Thoracic aorta (tissue), 2 donors: ENCODE results near the gene TRERF1. TPM values are rescaled to one million over a fixed set of nuclear protein-coding genes. Genes with fewer than 3 reads are reported as not detected.

ENCODE experiments used
- ATAC-seq: fragments of 150-250 bp; one replicate; pipeline ENCODE4 v1.8.0; 2017; ENCODE audit warnings: low read depth; ENCODE audit not compliant: insufficient number of reproducible peaks, low FRiP score
- DNase-seq: peaks from one replicate; pipeline ENCODE4 v3.0.0-alpha.2; 2020; ENCODE audit warnings: low spot score
- H3K27ac ChIP-seq, 2 donors: fragments of 200-600 bp; sonication (generic); 1 replicate in 1 of 2; 2 replicates in 1 of 2; pipeline ENCODE4 v1.5.1; 2016; ENCODE audit warnings: mild to moderate bottlenecking in 2 of 2, moderate library complexity in 2 of 2
- H3K27me3 ChIP-seq: fragments of 200-600 bp; sonication (generic); replicated peaks from 2 replicates; pipeline ENCODE4 v1.6.0; 2016; ENCODE audit warnings: mild to moderate bottlenecking; ENCODE audit not compliant: insufficient read depth
- H3K36me3 ChIP-seq: fragments of 200-600 bp; sonication (generic); one replicate; pipeline ENCODE4 v1.5.1; 2016
- H3K4me1 ChIP-seq, 2 donors: fragments of 200-600 bp; sonication (generic); 1 replicate in 1 of 2; 2 replicates in 1 of 2; pipeline versions ENCODE4 v1.5.1 to v1.6.0; 2016; ENCODE audit warnings: low read depth in 2 of 2, mild to moderate bottlenecking in 1 of 2; ENCODE audit not compliant: control insufficient read depth in 1 of 2
- H3K4me3 ChIP-seq: fragments of 200-600 bp; sonication (generic); 2 replicates; pipeline ENCODE4 v1.5.1; 2016; ENCODE audit warnings: mild to moderate bottlenecking
- H3K9me3 ChIP-seq: fragments of 200-600 bp; sonication (generic); 2 replicates; pipeline ENCODE4 v1.5.1; 2016
- CTCF ChIP-seq: fragments of 200-600 bp; sonication (generic); IDR thresholded peaks from one replicate; pipeline ENCODE4 v1.5.1; 2019; ENCODE audit warnings: antibody characterized with exemption
- total RNA-seq, 2 donors: library from RNA; depleted of rRNA; stranded (reverse); fragments of >200 nt; gene quantifications; one replicate each; pipeline versions ENCODE4 v1.1.0 to v1.2.3, GENCODE V29; 2016

Gene TRERF1
- total RNA-seq, 2 donors from 2014 or later, result 4.6 to 5.0 TPM

GRCh38 chr6:42254505-42254904 is 197.2 kb downstream of the TRERF1 start:
- ATAC-seq, result no peak
- H3K36me3 ChIP-seq, result no peaks in the 10 kb centered on the region
- TF ChIP-seq CTCF, result no peak
- no peak overlapping the region for H3K27ac ChIP-seq
- H3K27me3 ChIP-seq, result no peaks in the 10 kb centered on the region
- H3K4me3 ChIP-seq, result no peak overlapping the region
- no peaks in the 10 kb centered on the region for H3K9me3 ChIP-seq
- peaks cover 3 to 7% of the 10 kb centered on the region in 2 donors for H3K4me1 ChIP-seq
- DNase-seq, result no peak

- Histone ChIP-seq H3K36me3 (no peaks in the 10 kb centered on the region), H3K4me3 (no peak overlapping the region), H3K9me3 (no peaks in the 10 kb centered on the region), H3K4me1 (peaks cover 3 to 7% of the 10 kb centered on the region in 2 donors), H3K27ac (no peak overlapping the region), H3K27me3 (no peaks in the 10 kb centered on the region)
- ATAC-seq (no peak), DNase-seq (no peak)
- TF ChIP-seq CTCF, result no peak
Measured at GRCh38 chr6:42251911-42252637, 199.7 kb downstream of the TRERF1 start.

- Histone ChIP-seq H3K27ac (no peak overlapping the region), H3K9me3 (no peaks in the 10 kb centered on the region), H3K36me3 (no peaks in the 10 kb centered on the region), H3K4me3 (no peak overlapping the region), H3K27me3 (no peaks in the 10 kb centered on the region), H3K4me1 (peaks cover 3 to 7% of the 10 kb centered on the region in 2 donors)
- ATAC-seq, result no peak
- DNase-seq, result no peak
- no peak for TF ChIP-seq CTCF
Measured at GRCh38 chr6:42251500-42251899, 200.2 kb downstream of the TRERF1 start.

- ATAC-seq (no peak), DNase-seq (no peak)
- no peak overlapping the region for H3K4me3 ChIP-seq
- H3K27ac ChIP-seq, result no peak overlapping the region
- H3K36me3 ChIP-seq, result no peaks in the 10 kb centered on the region
- peaks cover 3 to 7% of the 10 kb centered on the region in 2 donors for H3K4me1 ChIP-seq
- TF ChIP-seq CTCF, result no peak
- no peaks in the 10 kb centered on the region for H3K27me3 ChIP-seq
- no peaks in the 10 kb centered on the region for H3K9me3 ChIP-seq
Measured at GRCh38 chr6:42250274-42250931, 201.3 kb downstream of the TRERF1 start.

GRCh38 chr6:42249279-42249678 is 202.4 kb downstream of the TRERF1 start:
- Histone ChIP-seq H3K9me3 (no peaks in the 10 kb centered on the region), H3K27ac (no peak overlapping the region), H3K4me1 (peaks cover 3 to 7% of the 10 kb centered on the region in 2 donors), H3K4me3 (no peak overlapping the region), H3K36me3 (no peaks in the 10 kb centered on the region), H3K27me3 (no peaks in the 10 kb centered on the region)
- DNase-seq (no peak), ATAC-seq (no peak)
- TF ChIP-seq CTCF, result no peak
